ENCODE measurements around the gene PKN3. TPM values are rescaled to one million over a fixed set of nuclear protein-coding genes. Genes with fewer than 3 reads are reported as not detected.

PKN3 gene
- 12.3 to 20.6 TPM (median 18.0 TPM) in 5 replicates for total RNA-seq (2022; extraction: Qiagen RNA extraction; ENCODE audit: low read depth)

GRCh38 chr9:128702445-128702948, at the start of gene PKN3:
Gene PKN3 (plus strand): TSS chr9:128702503. CDS start chr9:128702916, 413 bp downstream.

DNA sequence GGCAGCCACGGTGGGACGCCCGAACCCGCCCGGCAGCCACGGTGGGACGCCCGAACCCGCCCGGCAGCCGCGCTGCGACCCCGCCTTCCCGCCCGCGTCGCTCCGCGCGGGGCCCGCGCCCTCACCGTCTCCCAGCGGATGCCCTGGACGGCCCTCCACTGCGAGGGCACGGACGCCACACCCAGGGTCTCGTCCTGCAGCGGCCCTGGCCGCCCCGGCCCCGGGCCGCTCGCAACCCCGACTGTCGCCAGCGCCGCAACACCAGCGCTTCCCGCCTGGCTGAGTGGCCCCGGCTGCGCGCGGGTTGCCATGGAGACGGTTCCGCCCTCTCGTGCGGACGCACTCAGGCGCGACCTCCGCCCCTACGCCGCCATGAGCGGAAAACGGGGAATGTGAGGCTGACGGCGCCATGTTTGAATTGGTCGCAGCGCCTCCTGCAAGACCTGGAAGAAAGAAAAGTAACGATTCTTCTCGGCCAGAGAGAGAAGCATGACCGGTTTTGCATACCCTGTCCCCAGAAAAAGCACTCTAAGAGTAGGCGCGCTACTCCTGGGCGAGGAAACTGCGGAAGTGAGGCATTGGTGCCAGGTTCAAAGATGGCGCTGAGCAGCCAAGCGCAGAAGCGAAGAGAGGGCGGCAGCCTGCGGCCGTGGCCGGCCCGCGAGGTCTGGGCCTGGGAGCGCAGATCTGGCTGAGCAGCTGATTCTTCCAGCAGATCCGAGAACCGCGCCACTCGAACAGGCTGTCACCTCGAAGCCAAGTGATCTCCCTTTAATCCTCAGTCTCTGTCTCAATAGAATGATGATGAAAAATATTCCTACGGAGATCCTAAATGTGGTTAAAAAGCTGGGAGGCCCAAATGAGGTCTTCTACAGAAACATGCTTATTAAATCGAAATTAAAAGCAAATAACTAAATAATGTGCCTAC, 45.6 kb upstream of the PKN3 start, which contains the start of gene DYNC2I2:
DYNC2I2 (minus strand) TSS at position 432 of the 928 bp plus-strand sequence; CDS start at position 311, 121 bp downstream.

DNA sequence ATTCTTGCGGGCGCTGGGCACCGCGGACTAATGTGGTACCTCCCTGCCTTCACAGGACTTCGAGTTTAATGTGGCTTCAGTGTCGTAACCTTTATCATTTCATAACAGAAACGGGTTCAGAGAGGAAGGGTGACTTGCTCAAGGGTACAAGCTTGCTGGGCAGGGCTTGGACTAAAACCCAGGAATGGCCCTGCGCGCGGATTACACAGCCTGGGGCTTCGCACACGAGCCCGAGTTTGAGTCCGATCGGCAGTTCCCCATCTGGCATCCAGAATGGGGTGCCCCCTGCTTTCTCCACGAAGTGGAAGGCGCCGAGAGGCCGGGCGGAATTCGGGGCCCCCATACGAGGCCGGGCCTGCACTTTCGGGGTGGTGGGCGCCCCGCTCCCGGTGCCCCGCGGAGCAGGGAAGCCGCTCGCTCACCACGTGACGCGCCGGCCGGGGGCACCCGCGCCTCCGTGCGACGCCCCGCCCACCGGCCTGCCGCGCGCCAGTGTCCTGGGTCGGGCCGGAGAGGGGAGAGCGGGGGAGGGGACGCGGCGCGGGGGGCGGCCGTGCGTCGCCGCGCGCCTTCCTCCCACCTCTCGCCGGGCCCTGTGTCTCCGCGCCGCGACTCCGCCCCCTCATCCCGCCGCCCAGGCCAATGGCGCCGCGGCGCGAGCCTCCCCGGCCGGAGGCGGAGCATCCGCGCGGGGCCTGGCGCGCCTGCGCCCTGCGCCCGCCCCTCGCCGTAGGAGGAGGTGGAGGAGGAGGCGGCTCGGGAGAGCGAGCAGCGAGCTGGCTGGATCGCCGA, 13.6 kb upstream of the PKN3 start, which contains the start of gene SET:
SET (plus strand) TSS at position 722 of the 792 bp plus-strand sequence. CDS start 361 bp downstream, outside the sequence.

DNA sequence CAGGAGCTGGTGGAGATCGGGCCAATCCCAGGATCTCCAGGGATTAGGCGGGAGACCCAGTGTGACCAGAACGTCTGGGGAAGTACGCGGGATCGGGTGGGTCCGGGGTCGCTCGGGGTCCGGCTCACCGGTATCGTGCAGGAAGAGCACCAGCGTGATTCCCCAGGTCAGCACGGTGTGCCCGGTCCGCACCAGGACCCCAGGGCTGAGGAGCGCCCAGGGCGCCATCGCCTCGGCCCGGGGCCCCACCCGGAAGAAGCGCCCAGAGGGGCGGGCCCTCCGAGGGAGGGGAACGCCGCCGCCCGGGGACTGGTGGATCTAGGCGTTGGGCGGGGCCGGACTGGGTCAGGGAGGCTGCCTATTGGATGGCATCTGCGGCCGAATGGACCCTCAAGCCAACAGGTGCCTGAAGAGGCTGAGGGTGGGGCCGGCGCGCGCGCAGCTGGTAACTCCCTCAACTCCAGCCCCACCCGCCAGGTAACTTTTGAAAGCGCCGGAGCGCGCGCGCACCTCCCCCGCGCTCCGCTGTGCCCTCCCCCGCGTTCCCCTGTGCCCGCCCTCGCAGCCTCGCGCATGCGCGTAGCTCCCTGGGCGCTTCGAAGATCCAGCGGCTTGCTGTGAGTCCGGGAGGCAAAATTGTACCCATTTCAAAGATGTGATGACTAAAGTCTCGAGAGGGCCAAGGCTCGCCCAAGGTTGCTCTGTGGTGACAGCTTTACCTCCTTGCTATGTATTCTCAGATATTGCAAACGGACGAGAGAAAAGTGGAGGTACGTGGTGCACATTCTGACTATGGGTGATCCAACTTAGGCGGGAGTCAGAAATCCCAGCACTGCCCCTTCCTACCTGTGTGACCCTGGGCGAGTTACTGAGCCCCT, 21.8 kb downstream of the PKN3 start, which contains the start of gene ZDHHC12:
ZDHHC12 (minus strand) TSS at position 262 of the 878 bp plus-strand sequence; CDS start at position 228, 34 bp downstream.

Other genes with a start within 250 kb of the PKN3 start
- gene ODF2, start 246.5 kb upstream of the PKN3 start, total RNA-seq (2022; extraction: Qiagen RNA extraction; ENCODE audit: low read depth) = 26.8 to 29.4 TPM (median 28.0 TPM) in 5 replicates
- 29.1 to 33.7 TPM (median 30.7 TPM) in 5 replicates for gene GLE1, start 197.8 kb upstream of the PKN3 start, total RNA-seq (2022; extraction: Qiagen RNA extraction; ENCODE audit: low read depth)
- gene SPTAN1, start 149.9 kb upstream of the PKN3 start, total RNA-seq (2022; extraction: Qiagen RNA extraction; ENCODE audit: low read depth) = 121 to 167 TPM (median 157 TPM) in 5 replicates
- 71.7 to 143 TPM (median 132 TPM) in 5 replicates for gene DYNC2I2, start 45.7 kb upstream of the PKN3 start, total RNA-seq (2022; extraction: Qiagen RNA extraction; ENCODE audit: low read depth)
- 388 to 686 TPM (median 407 TPM) in 5 replicates for gene SET, start 13.3 kb upstream of the PKN3 start, total RNA-seq (2022; extraction: Qiagen RNA extraction; ENCODE audit: low read depth)
- gene ZDHHC12, start 21.6 kb downstream of the PKN3 start, total RNA-seq (2022; extraction: Qiagen RNA extraction; ENCODE audit: low read depth) = 49.6 to 96.9 TPM (median 93.3 TPM) in 5 replicates
- 8.7 to 18.4 TPM (median 15.1 TPM) in 5 replicates for gene ZER1, start 69.4 kb downstream of the PKN3 start, total RNA-seq (2022; extraction: Qiagen RNA extraction; ENCODE audit: low read depth)
- 17.6 to 23.5 TPM (median 21.1 TPM) in 5 replicates for gene TBC1D13, start 84.8 kb downstream of the PKN3 start, total RNA-seq (2022; extraction: Qiagen RNA extraction; ENCODE audit: low read depth)
- 12.2 to 33.5 TPM (median 32.5 TPM) in 5 replicates for gene ENDOG, start 116.0 kb downstream of the PKN3 start, total RNA-seq (2022; extraction: Qiagen RNA extraction; ENCODE audit: low read depth)
- 24.0 to 44.2 TPM (median 37.4 TPM) in 5 replicates for gene SPOUT1, start 127.3 kb downstream of the PKN3 start, total RNA-seq (2022; extraction: Qiagen RNA extraction; ENCODE audit: low read depth)
- gene KYAT1, start 179.4 kb downstream of the PKN3 start, total RNA-seq (2022; extraction: Qiagen RNA extraction; ENCODE audit: low read depth) = 8.1 to 10.6 TPM (median 10.2 TPM) in 5 replicates
- 46.3 to 82.4 TPM (median 75.0 TPM) in 5 replicates for gene LRRC8A, start 179.6 kb downstream of the PKN3 start, total RNA-seq (2022; extraction: Qiagen RNA extraction; ENCODE audit: low read depth)
- gene PHYHD1, start 218.5 kb downstream of the PKN3 start, total RNA-seq (2022; extraction: Qiagen RNA extraction; ENCODE audit: low read depth) = not detected in 5 replicates
- gene DOLK, start 245.1 kb downstream of the PKN3 start, total RNA-seq (2022; extraction: Qiagen RNA extraction; ENCODE audit: low read depth) = 21.5 to 40.3 TPM (median 38.2 TPM) in 5 replicates
- 27.7 to 46.1 TPM (median 42.7 TPM) in 5 replicates for gene NUP188, start 245.2 kb downstream of the PKN3 start, total RNA-seq (2022; extraction: Qiagen RNA extraction; ENCODE audit: low read depth)